Activated CD8-positive, alpha-beta memory T cell treated with anti-CD3 and anti-CD28 coated beads for 24 hours (primary cell): ENCODE data around the gene GFER.
"Not testable (repeated sequence)": the region's sequence is repeated elsewhere in the genome, so short reads cannot be mapped to it uniquely, and the experiment has no call there.

Experiments used
- DNase-seq: peaks from one replicate; pipeline ENCODE4 v3.0.0-alpha.2; 2020

GFER gene

DNA sequence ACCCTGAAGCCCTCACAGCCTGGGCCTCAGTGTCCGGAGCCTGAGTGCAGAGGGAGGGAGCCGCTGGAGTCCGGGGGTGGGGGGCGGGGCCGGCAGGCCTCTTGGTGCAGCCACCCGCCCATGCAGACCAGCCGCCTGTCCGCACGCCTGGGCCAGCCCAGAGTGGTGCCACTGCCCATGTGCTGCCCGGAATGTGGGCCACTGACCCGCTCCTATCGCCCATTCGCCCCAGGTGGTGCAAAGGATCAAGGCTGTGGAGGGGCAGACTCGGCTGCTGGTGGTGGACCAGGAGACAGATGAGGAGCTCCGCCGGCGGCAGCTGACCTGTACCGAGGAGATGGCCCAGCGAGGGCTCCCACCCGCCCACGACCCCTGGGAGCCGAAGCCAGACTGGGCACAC lies 45.4 kb downstream of the GFER start:
- DNase-seq, result no peak

- no peak for DNase-seq
Measured at GRCh38 chr16:2030036-2030435, 46.0 kb downstream of the GFER start.

DNA sequence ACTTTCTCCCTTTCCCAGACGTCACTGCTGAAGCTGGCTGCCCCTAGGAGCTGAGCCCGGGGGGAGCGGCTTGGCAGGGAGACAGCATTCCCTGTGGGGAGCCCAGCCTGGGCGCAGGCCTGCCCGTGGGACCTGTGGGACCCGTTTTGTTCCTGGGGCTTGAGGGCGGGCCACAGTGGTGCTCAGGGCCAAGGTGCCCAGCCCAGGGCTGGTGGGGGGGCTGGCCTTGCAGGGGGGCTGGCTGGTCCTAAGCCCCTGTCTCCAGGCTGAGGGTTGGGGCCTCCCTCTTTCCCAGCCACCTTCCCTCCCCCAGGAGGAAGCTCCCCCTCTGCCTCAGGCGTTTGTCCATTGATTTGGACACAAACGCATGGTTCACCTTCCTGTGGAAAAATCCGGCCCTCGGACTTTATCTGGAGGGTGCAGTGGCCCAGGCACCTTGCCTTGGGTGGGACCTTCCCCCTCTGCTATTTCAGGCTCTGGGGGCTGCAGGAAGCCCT lies 47.1 kb downstream of the GFER start:
- no peak for DNase-seq

GRCh38 chr16:2032285-2033056 lies 48.5 kb downstream of the GFER start:
- no peak for DNase-seq

DNA sequence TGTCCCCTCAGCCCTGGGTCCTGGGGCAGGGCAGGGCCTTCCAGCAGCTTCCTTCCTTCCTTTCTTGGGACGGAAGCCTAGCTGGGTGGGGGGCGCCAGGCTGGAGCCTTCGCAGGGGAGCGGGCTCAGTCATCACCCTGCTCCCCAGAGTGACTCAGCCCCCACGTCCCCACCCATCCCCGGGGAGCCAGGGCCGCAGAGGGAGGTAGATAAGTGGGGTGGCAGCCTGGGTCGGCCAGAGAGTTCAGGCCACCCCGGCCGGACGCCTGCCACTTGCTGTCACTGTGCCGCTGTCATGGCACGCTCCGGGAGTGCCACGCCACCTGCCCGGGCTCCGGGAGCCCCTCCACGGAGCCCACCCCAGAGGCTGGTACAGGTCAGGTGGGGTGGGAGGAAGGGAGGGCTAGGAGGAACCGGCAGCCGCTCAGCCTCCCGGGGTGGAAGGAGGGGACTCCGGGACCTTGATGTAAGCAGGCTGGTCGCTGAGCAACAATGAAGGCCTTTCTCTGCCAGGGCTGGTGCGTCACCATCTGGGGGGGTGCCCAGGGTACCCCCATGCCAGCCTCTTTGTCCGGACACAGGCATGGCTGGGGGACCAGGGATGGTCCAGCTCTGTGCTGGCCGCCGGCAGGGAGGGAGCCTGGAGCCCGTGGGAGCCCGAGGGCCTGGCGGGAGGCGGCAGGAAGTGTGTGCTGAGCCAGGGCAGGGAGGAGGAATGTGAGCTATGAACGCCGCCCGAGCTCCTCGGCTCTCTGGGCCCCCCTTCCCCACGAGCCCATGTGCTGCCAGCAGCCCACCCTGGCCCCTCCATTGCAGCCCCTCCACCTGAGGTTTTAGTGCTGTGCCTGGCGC lies 49.3 kb downstream of the GFER start:
- DNase-seq, result no peak

DNA sequence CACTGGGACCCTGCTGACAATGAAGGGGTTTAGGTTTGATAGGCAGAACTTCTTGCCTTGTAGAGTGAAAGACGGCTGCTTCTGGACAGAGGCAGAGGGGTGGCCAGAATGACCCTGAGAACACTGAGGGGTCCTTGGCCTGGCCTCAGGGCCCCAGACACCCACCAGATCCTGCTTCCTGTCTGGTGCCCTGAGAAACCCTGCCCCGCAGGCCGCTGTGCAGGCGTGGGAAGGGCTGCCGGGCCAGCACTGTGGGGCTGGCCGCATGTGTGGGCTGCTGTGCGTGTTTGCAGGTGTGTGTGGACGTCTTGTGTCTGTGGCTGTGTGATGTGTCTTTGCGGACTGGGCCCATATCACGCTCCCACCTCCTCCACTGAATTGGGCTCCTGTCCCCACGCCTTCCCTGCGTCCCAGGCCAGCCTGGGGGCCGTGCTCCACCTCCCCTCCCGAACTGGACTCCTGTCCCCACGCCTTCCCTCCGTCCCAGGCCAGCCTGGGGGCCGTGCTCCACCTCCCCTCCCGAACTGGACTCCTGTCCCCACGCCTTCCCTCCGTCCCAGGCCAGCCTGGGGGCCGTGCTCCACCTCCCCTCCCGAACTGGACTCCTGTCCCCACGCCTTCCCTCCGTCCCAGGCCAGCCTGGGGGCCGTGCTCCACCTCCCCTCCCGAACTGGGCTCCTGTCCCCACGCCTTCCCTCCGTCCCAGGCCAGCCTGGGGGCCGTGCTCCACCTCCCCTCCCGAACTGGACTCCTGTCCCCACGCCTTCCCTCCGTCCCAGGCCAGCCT lies 50.1 kb downstream of the GFER start:
- DNase-seq, result not testable (repeated sequence)

DNA sequence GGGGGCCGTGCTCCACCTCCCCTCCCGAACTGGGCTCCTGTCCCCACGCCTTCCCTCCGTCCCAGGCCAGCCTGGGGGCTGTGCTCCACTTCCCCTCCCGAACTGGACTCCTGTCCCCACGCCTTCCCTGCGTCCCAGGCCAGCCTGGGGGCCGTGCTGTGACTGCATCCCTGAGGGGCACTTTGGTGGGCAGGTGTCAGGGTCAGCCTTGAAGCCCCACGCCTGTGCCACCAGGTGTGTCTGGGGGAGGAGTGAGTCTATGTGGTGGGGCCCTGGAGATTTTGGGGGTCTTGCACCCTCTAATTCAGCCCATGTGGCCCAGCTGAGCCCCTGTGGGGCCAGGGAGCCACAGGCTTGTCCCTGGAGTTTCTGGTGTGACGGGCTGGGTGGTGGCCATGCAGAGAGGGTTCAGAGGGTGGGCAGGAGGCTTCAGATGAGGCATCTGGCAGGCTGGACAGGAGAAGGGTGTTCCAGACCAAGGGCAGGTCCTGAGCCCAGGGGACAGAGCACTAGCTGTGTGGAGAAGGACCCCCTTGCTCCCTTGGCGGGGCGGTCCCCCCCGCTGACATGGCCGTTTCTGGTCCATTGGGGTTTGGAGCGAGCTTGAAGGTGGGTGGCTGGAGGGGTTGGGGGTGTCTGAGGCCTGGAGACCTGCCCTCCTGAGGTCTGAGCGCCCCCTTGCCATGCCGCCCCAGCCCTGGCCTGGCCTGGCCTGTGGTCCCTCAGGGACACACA lies 50.9 kb downstream of the GFER start:
- no peak for DNase-seq

DNA sequence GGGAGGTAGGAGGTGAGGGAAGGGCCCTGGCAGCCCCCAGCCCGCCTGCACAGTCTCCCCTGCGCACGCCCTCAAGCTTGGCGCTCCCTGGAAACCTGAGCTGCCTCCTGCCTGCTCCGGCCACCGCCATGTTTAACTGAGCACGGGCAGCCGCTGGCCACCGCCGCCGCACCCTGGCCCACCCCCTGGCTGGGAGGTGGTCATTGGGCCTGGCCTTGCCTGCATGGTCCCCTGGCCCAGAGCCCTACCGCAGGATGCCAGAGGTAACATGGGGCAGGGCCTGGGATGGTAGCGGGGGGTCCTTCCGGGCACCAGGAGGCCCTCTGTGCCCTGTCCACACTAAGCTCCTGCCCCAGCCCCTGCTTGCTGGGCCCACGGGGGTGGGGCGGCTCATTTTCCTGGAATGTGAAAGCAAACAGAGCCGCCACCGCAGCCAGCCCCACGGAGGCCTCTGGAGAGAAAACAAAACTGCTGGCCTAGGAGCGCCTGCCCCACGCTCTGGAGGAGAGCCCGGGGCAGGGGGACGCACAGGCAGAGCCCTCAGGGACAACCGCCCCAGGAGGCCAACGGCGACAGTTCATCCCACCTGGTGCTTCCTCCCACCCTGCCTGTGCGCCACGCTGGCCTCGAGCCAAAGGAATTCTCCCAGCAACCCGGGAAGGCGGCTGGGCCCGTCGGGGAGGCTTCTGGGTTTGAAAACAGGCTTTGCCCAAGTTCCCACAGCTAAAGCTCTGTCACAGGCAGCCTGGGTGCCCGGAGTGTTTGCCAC lies 51.6 kb downstream of the GFER start:
- DNase-seq, result no peak

- no peak for DNase-seq
Measured at GRCh38 chr16:2036200-2036966, 52.4 kb downstream of the GFER start.

GRCh38 chr16:2037115-2037514 lies 53.1 kb downstream of the GFER start:
- no peak for DNase-seq
